AG04449 (cell line): ENCODE measurements around the gene SRGAP1.
"Not testable (repeated sequence)": the region's sequence is repeated elsewhere in the genome, so short reads cannot be mapped to it uniquely, and the experiment has no call there.

ENCODE experiments used
- CTCF ChIA-PET: fragments of 350-600 bp; formaldehyde crosslinking; extraction: SDS; loops from one replicate; lab custom pipeline; 2021; ENCODE audit warnings: antibody characterized with exemption; lab: Yijun Ruan, JAX
- POLR2A ChIA-PET: fragments of 400-600, 350-600 bp; formaldehyde crosslinking; extraction: SDS; loops from one replicate; lab custom pipeline; 2020; ENCODE audit warnings: antibody characterized with exemption, inconsistent platforms; lab: Yijun Ruan, JAX
- DNase-seq: peaks from one replicate; pipeline ENCODE4 v3.0.0-alpha.2; 2010; ENCODE audit warnings: low read depth, low spot score
- H3K4me3 ChIP-seq: 2 replicates; pipeline ENCODE4 v1.5.1; 2011; ENCODE audit warnings: low read depth, mild to moderate bottlenecking, control low read depth, low read length
- TF ChIP-seq, protein P1 (sequence below): IDR thresholded peaks from one replicate; pipeline ENCODE4 v1.5.1; 2011; ENCODE audit warnings: mild to moderate bottlenecking, moderate library complexity, low read length, control low read depth, inconsistent platforms; ENCODE audit not compliant: insufficient read depth; ENCODE audit errors: missing control alignments

The SRGAP1 gene

GRCh38 chr12:63841571-63841970 is 2.9 kb upstream of the SRGAP1 start:
- no peak for DNase-seq
- ChIA-PET CTCF (interaction anchor here (0.7 to 10.7 kb wide), 7 partner anchors 15 to 549 kb away, joined by 3 to 187 read pairs (median 4); partner anchors contain the start of gene C12orf56), POLR2A (no interaction called here)
- TF ChIP-seq, protein P1, sequence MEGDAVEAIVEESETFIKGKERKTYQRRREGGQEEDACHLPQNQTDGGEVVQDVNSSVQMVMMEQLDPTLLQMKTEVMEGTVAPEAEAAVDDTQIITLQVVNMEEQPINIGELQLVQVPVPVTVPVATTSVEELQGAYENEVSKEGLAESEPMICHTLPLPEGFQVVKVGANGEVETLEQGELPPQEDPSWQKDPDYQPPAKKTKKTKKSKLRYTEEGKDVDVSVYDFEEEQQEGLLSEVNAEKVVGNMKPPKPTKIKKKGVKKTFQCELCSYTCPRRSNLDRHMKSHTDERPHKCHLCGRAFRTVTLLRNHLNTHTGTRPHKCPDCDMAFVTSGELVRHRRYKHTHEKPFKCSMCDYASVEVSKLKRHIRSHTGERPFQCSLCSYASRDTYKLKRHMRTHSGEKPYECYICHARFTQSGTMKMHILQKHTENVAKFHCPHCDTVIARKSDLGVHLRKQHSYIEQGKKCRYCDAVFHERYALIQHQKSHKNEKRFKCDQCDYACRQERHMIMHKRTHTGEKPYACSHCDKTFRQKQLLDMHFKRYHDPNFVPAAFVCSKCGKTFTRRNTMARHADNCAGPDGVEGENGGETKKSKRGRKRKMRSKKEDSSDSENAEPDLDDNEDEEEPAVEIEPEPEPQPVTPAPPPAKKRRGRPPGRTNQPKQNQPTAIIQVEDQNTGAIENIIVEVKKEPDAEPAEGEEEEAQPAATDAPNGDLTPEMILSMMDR, result no peak
- H3K4me3 ChIP-seq, result no peak overlapping the region

DNA sequence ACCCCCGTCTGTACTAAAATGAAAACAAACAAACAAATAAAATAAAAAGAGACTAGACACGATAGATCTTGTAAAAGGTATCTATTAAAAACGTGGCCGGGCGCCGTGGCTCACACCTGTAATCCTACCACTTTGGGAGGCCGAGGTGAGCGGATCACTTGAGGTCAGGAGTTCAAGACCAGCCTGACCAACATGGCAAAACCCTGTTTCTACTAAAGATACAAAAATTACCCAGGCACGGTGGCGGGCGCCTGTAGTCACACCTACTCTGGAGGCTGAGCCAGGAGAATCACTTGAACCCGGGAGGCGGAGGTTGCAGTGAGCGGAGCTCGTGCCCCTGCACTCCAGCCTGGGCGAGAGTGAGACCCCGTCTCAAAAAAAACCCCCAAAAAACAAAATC is 1.8 kb upstream of the SRGAP1 start:
- ChIA-PET POLR2A (interaction anchor here (1.5 to 2.8 kb wide), 2 partner anchors 167 to 338 kb away, joined by 5 to 14 read pairs; no protein-coding TSS in a partner anchor), CTCF (interaction anchor here (0.9 to 10.7 kb wide), 20 partner anchors 11 to 428 kb away, joined by 3 to 187 read pairs (median 7); no protein-coding TSS in a partner anchor)
- not testable (repeated sequence) for DNase-seq, H3K4me3 ChIP-seq

DNA sequence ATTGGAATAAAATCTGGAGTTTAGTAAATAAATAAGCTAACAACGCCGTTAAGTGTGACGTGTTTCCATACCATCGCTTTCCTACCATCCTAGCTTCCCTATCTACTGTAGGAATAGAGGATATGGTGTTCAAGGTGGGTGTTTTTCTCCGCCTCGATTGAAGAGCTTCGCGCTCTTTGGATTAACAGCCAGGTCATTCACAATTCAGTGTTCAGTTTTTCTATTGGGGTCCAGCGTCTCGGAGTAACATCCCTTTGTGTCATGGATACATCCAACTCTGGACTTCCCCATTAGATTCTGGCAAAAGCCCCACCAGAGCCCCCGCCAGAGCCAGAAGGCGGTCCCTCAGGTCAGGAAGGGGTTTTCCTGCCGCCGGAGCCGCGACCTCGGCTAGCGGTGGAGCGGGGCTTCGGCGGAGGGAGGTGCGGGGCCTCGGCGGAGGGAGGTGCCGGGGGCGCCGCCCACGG is 1.2 kb upstream of the SRGAP1 start:
- POLR2A ChIA-PET, result interaction anchor here (0.5 to 2.8 kb wide), 6 partner anchors 166 to 536 kb away, joined by 4 to 14 read pairs (median 5); partner anchors contain the start of gene KICS2
- DNase-seq, result no peak
- H3K4me3 ChIP-seq, result peak overlapping the region; percentile 96
- CTCF ChIA-PET, result interaction anchor here (0.6 to 10.7 kb wide), 34 partner anchors 10 to 428 kb away, joined by 3 to 187 read pairs (median 4); no protein-coding TSS in a partner anchor
- TF ChIP-seq, protein P1, result no peak

DNA sequence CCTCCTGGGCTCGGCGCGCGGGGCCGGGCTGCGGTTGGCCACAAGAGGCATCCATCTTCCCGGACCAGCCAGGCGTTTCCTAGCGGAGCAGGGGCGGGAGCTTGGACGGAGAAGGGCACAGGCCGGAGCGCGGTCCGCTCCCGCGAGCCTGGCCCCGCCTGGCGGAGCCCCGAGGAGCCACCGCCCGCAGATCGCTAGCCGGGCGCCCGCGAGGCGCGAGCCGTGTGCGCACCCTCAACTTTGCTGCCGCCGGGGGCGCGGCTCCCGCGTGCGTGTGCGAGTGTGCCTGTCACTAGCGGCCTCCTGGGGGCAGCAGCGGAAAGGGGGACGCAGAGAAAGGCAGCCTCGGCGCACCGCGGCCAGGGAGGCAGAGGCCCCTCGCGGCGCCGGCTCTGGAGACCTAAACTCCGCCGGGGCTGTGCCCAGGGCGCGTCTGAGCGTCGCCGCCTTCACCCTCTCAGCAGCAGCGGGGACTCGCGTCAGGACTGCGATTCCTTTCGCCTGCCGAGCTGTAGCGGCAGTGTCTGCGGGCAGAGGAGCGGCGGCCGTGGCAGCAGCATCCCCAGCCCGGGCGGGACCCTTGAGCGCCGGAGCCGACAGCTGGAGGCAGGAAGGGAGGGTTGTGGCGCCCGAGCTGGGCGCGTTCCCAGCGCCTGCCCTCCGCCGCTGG is 644 bp upstream of the SRGAP1 start:
- peak overlapping the region; percentile 96 for H3K4me3 ChIP-seq
- POLR2A ChIA-PET, result interaction anchor here (0.5 to 2.8 kb wide), 9 partner anchors 11 to 535 kb away, joined by 3 to 14 read pairs (median 5); partner anchors contain the start of gene KICS2
- TF ChIP-seq, protein P1, result peak; percentile 98
- peak; percentile 54 for DNase-seq
- CTCF ChIA-PET, result interaction anchor here (0.6 to 10.7 kb wide), 63 partner anchors 7 to 455 kb away, joined by 3 to 187 read pairs (median 4); no protein-coding TSS in a partner anchor

DNA sequence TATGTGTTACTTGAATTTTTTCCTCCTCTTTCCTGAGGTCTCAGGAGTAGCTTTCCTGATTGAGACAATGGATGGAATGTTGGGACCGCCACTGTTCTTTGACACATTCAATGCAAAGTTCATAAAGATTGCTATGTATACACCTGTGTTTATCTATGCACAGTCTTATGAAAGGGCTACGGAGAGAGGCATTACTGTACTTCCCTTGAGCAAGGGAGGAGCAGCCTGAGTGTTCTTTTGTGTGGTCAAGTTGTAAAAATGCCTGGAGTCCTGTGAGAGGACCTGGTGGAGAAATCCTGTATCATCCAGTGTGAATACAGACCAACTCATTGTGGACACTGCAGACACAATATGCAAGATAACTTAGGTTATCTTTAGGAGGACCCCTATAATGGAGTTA is 1.2 kb downstream of the SRGAP1 start:
- CTCF ChIA-PET, result interaction anchor here (0.9 to 10.7 kb wide), 13 partner anchors 19 to 412 kb away, joined by 3 to 187 read pairs (median 7); no protein-coding TSS in a partner anchor
- POLR2A ChIA-PET, result no interaction called here
- H3K4me3 ChIP-seq, result peak overlapping the region; percentile 96
- DNase-seq, result no peak
- TF ChIP-seq, protein P1, result no peak

DNA sequence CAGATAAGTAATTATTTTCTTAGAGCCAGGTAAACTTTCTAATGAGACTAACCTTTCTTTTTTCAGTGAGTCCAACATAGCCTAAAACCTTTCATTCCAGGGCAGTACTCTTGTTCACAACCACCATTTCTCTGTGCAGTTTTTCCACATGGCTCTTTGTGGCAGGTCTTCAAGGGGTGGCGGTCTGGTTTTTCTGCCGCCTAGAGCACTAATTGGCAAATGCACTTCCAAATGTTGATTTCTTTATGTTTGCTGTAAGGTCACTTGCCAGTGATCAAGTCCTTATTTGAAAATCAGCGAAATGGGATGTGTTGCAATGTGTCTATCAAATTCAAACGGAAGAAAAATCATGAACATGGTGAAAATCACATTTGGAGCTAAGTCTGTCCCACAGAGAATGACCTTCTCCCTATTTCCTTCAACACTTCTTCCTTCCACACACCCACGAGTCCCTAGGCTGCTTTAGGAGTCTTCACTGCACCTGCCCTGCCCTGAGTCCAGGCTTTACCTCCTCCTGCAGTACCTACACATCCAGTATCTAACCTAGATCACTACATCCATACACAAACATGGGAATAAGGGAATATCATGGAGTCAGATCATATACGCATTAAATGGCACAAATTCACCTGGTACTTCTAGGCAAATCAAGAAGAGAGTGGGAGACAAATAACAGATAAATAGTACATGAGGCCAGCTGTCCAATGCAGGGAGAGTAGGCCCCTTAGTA is 1.9 kb downstream of the SRGAP1 start:
- CTCF ChIA-PET, result interaction anchor here (0.9 to 10.7 kb wide), 3 partner anchors 35 to 411 kb away, joined by 3 to 187 read pairs (median 3); no protein-coding TSS in a partner anchor
- TF ChIP-seq, protein P1, result no peak
- no peak for DNase-seq
- POLR2A ChIA-PET, result no interaction called here
- H3K4me3 ChIP-seq, result peak overlapping the region; percentile 96
